SU-DHL-6 (cell line): ENCODE measurements around the gene PRKD1.

Experiments
- H2AFZ ChIP-seq: fragments of 200-600 bp; sonication (generic); 2 replicates; pipeline ENCODE4 v1.6.1; 2014; ENCODE audit warnings: low read depth, mild to moderate bottlenecking, moderate library complexity, mixed read lengths, antibody characterized with exemption, low read length; ENCODE audit not compliant: severe bottlenecking
- H3F3A ChIP-seq: fragments of 200-600 bp; shearing (Covaris generic); 2 replicates; pipeline ENCODE4 v1.6.0; 2016; ENCODE audit warnings: antibody characterized with exemption, mild to moderate bottlenecking; ENCODE audit not compliant: insufficient read depth
- H3K27ac ChIP-seq: fragments of 200-600 bp; sonication (generic); 2 replicates; pipeline ENCODE4 v1.5.1; 2016; ENCODE audit warnings: low read depth, mild to moderate bottlenecking, low read length, moderate library complexity, mixed read lengths
- H3K27me3 ChIP-seq: fragments of 200-600 bp; sonication (generic), shearing (Covaris generic); 2 replicates; pipeline ENCODE4 v1.6.0; 2014; ENCODE audit warnings: mild to moderate bottlenecking, low read length
- H3K36me3 ChIP-seq: fragments of 200-600 bp; sonication (generic); 2 replicates; pipeline ENCODE4 v1.6.1; 2014; ENCODE audit warnings: mild to moderate bottlenecking, low read length, mixed read lengths
- H3K4me2 ChIP-seq: fragments of 300-600, 200-600 bp; shearing (Covaris generic), sonication (generic); 2 replicates; pipeline ENCODE4 v1.6.0; 2014; ENCODE audit warnings: low read length, low read depth, mild to moderate bottlenecking; ENCODE audit not compliant: poor library complexity, severe bottlenecking
- H3K4me3 ChIP-seq: fragments of 200-600 bp; sonication (generic); 2 replicates; pipeline ENCODE4 v1.5.1; 2014; ENCODE audit warnings: antibody characterized with exemption, low read length, mild to moderate bottlenecking, mixed read lengths; ENCODE audit not compliant: insufficient read depth, poor library complexity, severe bottlenecking
- H3K79me2 ChIP-seq: fragments of 200-600 bp; sonication (generic); 2 replicates; pipeline ENCODE4 v1.6.1; 2014; ENCODE audit warnings: mild to moderate bottlenecking, low read length, moderate library complexity; ENCODE audit not compliant: insufficient read depth
- H3K9ac ChIP-seq: fragments of 200-600 bp; sonication (generic); 2 replicates; pipeline ENCODE4 v1.7.0; 2014; ENCODE audit warnings: mild to moderate bottlenecking, low read length
- H3K9me2 ChIP-seq: fragments of 200-600 bp; sonication (generic); replicated peaks from 2 replicates; pipeline ENCODE4 v1.6.1; 2014; ENCODE audit warnings: low read length; ENCODE audit not compliant: insufficient read depth
- H3K9me3 ChIP-seq: fragments of 200-600 bp; sonication (generic); 2 replicates; pipeline ENCODE4 v1.6.1; 2014; ENCODE audit warnings: low read length, mixed read lengths; ENCODE audit not compliant: insufficient read depth
- H4K20me1 ChIP-seq: fragments of 200-600 bp; sonication (generic); 2 replicates; pipeline ENCODE4 v1.6.1; 2014; ENCODE audit warnings: low read depth, mild to moderate bottlenecking, antibody characterized with exemption, low read length, moderate library complexity, mixed read lengths
- CTCF ChIP-seq: fragments of 200-600 bp; sonication (generic); IDR thresholded peaks from one replicate; pipeline ENCODE4 v1.5.1; 2017; ENCODE audit warnings: antibody characterized with exemption, mild to moderate bottlenecking, low read length, moderate library complexity; ENCODE audit not compliant: insufficient read depth, poor library complexity, severe bottlenecking
- EZH2phosphoT487 ChIP-seq: fragments of 200-600 bp; sonication (generic), shearing (Covaris generic); conservative IDR thresholded peaks from 2 replicates; pipeline ENCODE4 v1.6.1; 2018; ENCODE audit warnings: mild to moderate bottlenecking, antibody characterized with exemption, low read length, moderate library complexity, mixed read lengths

Gene PRKD1

GRCh38 chr14:29810064-29810463 lies 117.6 kb downstream of the PRKD1 start:
- Histone ChIP-seq H3K79me2 (no peaks in the 10 kb centered on the region), H4K20me1 (no peaks in the 10 kb centered on the region), H2AFZ (no peak overlapping the region), H3K9me2 (no peaks in the 10 kb centered on the region), H3K9ac (no peak overlapping the region), H3K27ac (no peak overlapping the region), H3K9me3 (no peaks in the 10 kb centered on the region), H3K36me3 (no peaks in the 10 kb centered on the region), H3F3A (no peaks in the 10 kb centered on the region), H3K27me3 (no peaks in the 10 kb centered on the region), H3K4me2 (no peak overlapping the region), H3K4me3 (no peak overlapping the region)
- TF ChIP-seq EZH2phosphoT487 (no peak), CTCF (no peak)

- H3K36me3 ChIP-seq, result no peaks in the 10 kb centered on the region
- H3F3A ChIP-seq, result no peaks in the 10 kb centered on the region
- H3K27me3 ChIP-seq, result no peaks in the 10 kb centered on the region
- no peak overlapping the region for H2AFZ ChIP-seq
- H3K79me2 ChIP-seq, result no peaks in the 10 kb centered on the region
- no peak overlapping the region for H3K4me2 ChIP-seq
- H3K9ac ChIP-seq, result no peak overlapping the region
- no peak overlapping the region for H3K27ac ChIP-seq
- no peaks in the 10 kb centered on the region for H3K9me2 ChIP-seq
- no peaks in the 10 kb centered on the region for H3K9me3 ChIP-seq
- no peak overlapping the region for H3K4me3 ChIP-seq
- TF ChIP-seq EZH2phosphoT487, result no peak
- no peak for TF ChIP-seq CTCF
- no peaks in the 10 kb centered on the region for H4K20me1 ChIP-seq
Observed at GRCh38 chr14:29806124-29806517, 121.5 kb downstream of the PRKD1 start.

DNA sequence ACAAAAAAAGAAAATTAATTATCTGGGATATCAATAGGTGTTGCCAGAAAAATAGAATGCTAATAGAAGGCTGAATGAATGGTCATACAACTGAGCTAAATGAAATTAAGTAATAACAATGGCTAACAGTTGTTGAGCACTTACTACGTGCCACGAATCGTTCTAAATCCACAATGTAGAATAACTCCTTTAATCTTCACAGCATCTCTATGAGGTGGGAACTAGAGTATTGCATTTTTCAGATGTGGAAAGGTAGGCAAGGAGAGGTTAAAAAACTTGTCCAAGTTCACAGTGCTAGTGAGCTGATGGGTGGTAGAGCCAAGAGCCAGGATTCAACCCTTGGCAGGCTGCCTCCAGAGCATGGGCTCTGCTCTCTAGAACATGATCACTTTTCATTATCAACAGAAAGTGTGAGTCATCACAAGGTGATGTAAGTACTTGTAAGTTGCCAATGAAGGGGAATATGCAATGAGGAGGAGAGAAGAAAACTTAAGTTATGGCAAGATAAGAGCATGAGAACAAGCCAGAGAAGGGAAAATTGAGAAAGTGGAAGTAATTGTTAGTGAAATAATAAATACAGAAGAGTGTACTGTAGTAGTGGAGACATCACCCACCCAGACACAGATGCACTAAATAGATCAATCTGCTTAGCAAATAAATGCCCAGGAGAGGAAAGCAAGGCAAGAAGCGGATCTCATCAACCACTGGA lies 122.1 kb downstream of the PRKD1 start:
- TF ChIP-seq CTCF (no peak), EZH2phosphoT487 (no peak)
- Histone ChIP-seq H2AFZ (no peak overlapping the region), H3K9me3 (no peaks in the 10 kb centered on the region), H4K20me1 (no peaks in the 10 kb centered on the region), H3K9ac (no peak overlapping the region), H3K9me2 (no peaks in the 10 kb centered on the region), H3K4me2 (no peak overlapping the region), H3K27ac (no peak overlapping the region), H3K27me3 (no peaks in the 10 kb centered on the region), H3K36me3 (no peaks in the 10 kb centered on the region), H3F3A (no peaks in the 10 kb centered on the region), H3K79me2 (no peaks in the 10 kb centered on the region), H3K4me3 (no peak overlapping the region)
